ENCODE measurements around the gene MEF2A.
"Not testable (repeated sequence)": the region's sequence is repeated elsewhere in the genome, so short reads cannot be mapped to it uniquely, and the experiment has no call there.

The MEF2A gene

DNA sequence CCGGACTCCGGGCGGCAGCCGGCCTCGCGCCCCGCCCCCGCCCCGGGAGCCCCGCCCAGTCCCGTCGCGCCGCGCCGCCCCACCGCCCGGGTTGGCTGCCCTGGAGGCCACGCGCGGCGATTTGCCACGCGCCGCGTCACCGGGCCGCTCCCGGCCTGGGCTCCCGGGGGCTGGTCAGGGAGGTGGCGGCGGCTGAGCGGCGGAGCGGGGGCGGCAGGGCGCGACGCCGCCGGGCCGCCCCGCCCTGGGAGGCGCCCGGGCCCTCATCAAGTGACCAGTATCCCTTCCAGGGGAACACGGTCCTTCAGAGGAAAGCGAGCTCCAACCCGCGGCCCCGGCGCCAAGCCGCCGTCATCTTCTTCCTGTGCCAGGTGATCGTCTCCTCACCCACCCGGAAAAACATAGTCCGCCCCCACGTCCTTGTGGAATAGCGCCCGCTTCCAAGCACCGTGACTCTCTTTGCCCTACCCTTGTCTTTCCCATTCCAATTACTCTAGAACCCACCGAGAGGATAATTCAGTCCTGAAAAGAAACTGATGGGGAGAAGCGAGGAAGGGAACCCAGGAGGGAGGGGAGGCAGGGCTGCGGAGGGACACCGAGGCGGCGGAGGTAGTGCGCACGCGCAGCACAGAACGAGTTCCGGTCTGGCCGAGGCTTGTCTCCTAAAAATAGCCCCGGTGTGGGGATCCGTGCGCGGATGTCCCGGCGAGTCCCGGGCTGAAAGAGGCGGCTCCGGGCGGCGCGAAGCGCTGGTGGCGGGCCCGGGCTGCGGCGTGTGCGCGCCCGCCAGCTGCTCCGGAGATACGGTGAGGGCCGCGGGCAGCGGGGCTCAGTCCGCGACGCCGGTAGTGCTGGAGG, at the start of gene MEF2A:
Gene MEF2A, plus strand, starts transcription at position 686 of the 858 bp plus-strand sequence. CDS start 67,136 bp downstream, outside the sequence.
- peak; percentile 97 for DNase-seq (ENCODE audit: low spot score)

DNA sequence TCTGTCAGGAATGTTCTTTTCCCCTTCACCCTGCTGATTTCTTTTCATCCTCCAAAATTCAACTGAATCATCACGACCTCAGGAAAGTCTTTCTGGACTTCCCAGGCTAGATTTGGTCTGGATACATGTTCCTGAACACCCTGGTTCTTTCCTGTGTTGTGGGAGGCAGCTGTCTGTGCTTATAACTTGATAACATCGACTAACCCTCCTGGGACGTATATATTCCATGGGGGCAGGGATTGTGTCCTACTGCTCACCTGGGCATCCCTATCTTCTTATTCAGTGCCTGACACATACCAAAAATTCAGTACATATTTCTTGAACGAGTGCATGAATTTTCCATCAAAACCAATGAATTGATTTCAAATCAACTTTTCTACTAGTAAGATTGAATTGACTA, 47.6 kb upstream of the MEF2A start:
- DNase-seq (ENCODE audit: low spot score) = no peak

DNA sequence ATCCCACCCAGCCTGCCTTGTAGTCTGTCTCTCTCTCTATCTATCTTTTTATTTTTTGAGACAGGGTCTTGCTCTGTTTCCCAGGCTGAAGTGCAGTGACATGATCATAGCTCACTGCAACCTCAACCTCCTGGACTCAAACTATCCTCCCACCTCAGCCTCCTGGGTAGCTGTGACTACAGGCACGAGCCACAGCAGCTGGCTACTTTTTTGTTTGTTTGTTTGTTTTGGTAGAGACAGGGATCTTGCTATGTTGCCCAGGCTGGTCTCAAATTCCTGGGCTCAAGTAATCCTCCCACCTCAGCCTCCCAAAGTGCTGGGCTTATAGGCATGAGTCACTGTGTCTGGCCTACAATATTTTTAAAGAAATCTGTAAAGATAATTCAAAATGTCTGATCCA, 46.4 kb upstream of the MEF2A start:
- DNase-seq (ENCODE audit: low spot score) = not testable (repeated sequence)

DNA sequence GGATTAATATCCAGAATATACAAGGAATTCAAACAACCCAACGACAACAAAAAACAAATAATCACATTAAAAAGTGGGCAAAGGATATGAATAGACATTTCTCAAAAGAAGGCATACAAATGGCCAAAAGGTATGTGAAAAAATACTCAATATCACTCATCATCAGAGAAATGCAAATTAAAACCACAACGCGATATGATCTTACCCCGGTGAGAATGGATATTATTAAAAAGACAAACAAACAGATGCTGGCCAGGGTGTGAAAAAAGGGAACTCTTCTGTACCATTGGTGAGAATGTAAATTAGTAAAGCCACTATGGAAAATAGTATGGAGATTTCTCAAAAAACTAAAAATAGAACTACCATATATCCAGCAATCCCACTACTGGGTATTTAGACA, 43.5 kb upstream of the MEF2A start:
- DNase-seq (ENCODE audit: low spot score) = no peak

DNA sequence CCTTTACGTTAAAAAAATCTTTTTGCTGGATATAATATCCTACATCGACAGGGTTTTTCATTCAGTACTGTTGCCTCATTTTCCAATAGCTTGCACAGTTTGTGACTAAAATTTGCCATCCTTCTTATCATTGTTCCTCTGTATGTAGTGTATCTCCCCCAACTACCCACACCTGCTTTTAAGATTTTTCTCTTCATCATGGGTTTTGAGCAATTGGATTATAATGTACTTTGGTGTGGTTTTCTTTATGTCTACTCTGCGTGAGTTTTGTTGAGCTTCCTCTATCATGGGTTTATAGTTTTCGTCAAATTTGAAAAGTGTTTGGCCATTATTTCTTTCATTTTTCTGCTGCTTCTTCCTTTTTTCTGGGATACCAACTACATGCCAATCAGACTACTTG, 39.6 kb upstream of the MEF2A start:
- no peak for DNase-seq (ENCODE audit: low spot score)

DNA sequence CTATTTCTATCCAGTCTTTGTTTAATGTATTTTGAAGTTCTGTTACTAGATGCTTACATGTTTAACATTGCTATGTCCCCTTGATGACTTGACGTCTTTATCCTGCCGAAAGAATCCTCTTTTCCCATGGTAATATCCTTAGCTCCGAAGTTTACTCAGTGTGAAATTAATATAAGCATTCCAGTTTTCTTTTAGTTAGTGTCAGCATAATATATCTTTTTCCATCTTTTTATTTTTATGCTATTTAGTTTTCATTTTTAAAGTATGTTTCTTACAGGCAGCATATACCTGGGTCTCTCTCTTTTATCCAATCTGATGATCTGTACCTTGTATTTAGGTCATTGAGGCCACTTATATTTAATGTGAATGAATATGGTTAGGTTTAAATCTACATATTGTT, 39.1 kb upstream of the MEF2A start:
- no peak for DNase-seq (ENCODE audit: low spot score)

DNA sequence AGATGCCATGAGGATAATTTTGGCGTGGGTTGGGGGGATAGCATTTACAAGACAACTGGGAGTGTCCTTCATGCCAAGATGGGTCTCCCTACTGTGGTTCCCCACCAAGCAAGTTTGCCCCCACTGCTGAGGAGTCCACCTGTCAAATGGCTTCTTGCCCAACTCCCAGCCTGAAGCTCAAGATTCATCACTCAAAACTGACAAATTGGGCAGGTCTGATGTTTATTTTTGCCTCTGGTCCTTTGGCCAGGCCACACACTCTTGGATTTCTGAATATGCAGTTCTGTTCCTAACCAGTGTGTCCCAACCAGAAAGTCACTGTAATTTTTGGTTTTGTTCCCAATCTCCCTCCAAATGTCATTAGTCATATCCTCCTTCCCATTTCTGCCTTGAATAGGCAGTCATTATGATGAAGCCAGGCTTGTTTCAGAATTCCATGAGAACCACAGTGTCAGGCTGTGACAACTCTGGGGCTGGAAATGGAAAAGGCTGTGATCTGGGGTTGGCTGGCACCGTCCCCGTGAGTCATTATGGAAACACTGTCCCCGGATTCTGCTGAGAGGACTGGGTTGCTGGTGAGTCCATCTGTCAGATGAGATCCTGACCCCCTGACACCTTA, 29.3 kb upstream of the MEF2A start:
- DNase-seq (ENCODE audit: low spot score) = peak; percentile 85

DNA sequence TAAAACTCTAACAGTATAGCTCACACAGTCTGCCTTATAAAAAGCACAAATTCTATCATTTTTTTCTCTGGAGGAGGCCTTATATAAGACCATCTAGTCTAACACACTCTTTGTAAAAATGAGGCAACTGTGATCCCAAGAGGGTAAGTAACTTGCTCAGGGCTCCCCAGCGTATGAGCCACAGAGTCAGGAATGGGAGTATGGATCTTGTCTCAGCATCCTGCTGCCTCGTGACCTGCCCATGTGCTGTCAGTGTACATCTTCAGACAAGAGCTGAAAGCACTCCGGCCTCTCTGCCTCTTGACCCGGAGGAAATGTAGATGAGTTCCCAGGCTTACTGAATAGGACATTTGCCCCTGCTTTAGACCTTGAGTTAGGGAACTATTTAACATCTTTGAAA, 28.4 kb upstream of the MEF2A start:
- DNase-seq (ENCODE audit: low spot score) = no peak

DNA sequence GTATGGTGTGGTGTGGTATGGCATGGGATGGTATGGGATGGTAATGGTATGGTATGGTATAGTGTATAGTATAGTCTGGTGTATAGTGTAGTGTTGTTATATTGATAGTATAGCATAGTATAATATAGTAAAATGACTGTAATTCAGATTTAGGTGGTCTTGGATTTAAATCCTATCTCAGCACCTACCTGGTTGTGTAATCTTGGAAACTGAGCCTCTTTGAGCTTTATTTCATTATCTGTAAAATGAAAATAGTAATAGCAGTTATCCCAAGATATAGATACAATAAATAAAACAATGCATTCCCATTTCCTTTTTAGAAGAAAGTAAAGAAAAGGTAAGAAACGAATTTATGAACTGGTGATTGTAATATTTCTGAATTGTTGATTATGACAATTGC, 27.5 kb upstream of the MEF2A start:
- DNase-seq (ENCODE audit: low spot score) = no peak

DNA sequence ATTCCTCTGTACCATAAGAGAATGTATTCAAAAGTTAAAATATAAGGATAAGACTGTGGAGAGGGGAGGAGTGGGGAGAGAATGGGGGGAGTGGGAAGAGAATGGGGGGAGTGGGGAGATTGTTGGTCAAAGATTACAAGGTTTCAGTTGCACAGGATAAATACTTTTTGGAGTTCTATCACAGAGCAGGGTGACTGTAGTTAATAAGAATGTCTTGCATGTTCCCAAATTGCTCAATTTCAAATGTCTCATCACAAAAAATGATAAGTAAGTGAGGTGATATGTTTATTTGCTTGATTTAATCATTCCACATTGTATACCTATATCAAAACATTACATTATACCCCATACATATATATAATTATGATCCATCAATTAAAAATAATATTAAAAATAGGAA, 23.0 kb upstream of the MEF2A start:
- DNase-seq (ENCODE audit: low spot score) = no peak

DNA sequence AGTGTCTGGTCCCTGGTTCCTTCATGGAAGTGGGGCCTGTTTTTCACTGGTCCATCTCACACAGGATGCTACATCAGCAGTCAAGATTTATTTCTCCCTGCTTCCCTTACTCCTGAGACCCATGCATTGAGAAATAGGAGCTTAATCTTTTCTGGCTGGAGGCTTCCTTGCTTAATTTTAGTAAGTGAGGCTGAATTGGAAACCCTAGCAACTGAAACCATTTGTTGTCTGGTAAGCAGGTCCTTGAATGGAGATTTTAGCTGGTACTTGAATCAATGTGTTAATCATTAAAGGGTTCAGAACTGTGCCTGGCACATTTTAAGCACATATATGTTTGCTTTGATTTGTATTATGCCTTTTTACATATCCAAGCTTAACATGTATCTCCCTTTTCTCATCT, 20.2 kb upstream of the MEF2A start:
- no peak for DNase-seq (ENCODE audit: low spot score)

DNA sequence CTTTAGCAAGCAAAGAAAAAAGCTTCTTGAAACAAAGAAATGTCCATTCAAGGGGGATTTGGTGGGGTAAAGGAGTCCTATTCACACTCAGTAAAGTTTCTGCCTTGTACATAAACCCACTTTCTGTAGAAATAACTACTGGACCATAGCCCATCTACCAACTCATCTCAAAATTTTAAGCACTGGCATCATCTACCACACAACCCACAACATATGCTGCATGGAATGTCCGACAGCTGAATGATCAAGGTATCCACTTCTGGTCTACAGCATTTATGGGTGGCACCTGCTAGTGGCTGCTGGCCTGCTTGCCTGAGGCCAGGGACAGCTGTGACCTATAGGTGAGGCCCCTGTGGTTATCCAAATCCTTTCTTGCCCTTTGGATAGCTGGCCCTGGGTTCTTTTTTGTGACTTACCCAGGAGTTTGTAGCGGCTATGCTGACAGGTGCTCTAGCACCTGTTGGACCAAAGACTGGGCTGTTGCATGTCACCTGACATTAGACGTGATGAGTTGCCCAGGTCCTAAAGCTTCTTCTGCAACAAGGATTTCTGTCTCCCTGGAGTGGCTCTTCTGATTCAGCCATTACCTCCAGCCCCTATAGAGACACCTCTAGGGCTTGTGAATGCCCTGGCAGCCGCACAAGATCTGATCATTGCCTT, 19.2 kb upstream of the MEF2A start:
- DNase-seq (ENCODE audit: low spot score) = no peak

DNA sequence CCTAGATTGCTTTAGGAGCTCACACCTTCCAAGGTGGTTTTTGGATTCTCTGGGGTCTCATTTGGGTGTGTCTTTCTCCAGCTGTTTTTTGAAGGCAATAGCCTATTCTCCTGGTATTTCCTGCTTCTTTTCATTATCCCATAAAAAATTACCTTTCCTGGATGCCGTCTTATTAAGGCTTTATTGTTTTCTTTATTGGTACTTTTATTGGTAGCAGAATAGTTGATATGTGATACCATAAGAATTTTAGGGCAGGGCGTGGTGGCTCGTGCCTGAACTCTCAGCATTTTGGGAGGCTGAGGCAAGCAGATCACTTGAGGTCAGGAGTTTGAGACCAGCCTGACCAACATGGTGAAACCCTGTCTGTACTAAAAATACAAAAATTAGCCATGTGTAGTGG, 18.3 kb upstream of the MEF2A start:
- no peak for DNase-seq (ENCODE audit: low spot score)

DNA sequence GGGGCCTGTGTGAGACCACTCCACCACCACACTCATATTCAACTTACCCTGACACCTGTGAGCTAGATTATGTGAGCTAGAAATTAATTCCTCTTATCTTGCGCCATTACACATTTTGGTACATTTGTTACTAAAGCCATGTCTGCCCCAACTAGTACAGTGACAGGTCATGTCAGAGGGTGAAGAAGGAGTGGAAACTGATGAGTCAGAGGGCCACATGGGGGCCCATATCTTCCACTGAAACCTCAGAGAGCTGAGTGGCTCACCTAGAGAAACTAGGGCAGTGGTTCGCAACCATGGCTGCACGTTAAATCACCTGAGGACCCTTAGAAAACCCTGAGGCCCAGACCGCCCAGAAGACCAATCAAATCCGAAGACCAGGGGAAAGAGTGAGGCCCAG, 15.7 kb upstream of the MEF2A start:
- no peak for DNase-seq (ENCODE audit: low spot score)

DNA sequence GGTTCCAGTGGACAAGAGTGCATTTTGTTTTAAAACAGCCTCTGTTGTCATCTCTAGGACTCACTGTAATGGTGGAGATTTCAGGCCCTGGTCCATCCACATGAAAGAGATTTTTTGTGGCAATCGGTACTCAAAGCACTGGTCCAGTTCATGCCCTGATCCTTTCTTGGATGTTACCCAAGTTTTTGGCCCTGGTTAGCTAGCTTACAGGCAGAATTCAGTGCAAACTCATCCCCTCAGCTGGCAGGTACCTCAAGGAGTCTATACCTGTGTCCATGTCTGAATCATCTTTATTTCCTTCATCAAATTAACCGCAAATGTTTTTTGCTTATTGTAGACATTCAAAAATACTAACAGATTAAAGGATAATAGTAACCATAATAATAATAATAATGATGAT, 13.7 kb upstream of the MEF2A start:
- no peak for DNase-seq (ENCODE audit: low spot score)

DNA sequence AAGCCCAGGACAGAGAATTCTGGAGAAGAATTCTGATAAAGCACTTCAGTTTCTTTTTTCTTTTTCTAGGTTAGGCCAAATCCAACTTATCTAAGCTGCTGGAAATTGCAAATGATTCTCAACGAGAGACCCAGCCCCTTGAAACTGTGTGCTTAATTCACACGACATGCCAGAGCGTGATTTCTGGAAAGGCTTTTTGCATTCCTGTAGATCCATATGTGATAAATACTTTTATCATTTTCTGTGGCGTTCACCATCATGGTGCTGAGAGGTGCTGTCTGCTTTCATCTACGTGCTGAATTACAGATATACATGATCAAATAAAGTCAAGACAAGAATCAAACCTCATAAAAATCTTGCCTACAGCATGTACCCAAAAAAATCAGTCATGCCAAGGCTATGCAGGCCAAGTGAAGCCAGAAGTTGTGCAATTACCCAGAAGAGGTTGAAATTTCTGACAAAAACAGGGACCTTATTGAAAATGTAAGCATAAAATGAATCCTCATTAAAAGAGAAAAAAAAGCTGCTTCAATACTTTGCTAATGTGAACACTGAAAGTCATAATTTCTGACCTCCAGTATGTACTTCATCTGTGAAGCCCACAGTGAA, 10.8 kb upstream of the MEF2A start:
- no peak for DNase-seq (ENCODE audit: low spot score)

DNA sequence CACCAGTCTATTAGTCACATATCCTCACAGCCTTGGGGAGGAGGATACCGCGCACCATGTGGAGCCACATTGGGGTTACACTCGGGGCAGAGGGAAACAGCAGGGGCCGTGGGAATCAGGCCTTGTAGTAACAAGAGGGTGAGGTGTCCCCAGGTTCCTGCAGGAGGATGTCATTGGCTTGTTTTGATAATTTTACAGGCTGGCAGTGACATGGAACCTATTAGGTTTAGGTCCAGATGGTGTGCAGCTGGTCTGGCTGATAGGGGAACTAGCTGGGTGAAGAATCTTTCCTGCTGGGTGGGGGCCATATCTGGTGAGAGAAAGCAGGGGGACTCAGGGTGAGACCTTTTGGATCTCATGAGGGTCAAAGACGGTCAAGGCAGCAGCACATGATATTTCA, 9.8 kb upstream of the MEF2A start:
- no peak for DNase-seq (ENCODE audit: low spot score)

DNA sequence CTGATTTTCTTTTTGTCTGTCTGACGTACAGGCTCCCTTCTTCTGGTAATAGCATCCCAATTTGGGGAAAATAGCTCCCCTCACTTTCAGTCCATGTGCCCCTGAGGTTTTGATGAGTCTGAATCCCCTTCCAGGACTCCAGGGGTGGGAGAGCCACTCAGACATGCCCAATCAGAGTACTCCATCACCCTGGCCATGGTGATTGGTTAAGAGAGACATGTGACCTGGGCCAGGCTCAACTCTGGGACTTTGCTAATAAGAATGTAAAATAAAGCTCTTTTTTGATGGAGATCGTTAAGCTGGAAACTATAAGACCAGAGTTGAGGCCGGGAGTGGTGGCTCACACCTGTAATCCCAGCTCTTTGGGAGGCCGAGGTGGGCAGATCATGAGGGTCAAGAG, 9.2 kb upstream of the MEF2A start:
- no peak for DNase-seq (ENCODE audit: low spot score)

DNA sequence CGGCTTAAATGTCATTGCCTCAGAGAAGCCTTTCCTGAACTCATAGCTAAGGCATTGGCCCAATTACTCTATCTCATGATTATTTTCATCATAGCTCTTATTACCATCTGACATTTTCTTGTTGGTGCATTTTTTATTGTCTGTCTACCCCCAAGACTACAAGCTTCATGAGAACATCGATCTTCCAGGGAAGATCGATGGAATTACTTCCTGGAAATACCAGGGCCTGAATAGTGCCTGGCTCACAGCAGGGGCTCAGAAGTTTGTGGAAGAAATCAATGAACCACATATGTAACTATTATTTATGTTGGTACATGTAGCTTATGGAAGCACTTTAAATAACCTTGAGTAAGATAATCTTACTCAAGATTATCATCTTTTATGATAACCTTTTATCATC, 7.7 kb upstream of the MEF2A start:
- DNase-seq (ENCODE audit: low spot score) = no peak

DNA sequence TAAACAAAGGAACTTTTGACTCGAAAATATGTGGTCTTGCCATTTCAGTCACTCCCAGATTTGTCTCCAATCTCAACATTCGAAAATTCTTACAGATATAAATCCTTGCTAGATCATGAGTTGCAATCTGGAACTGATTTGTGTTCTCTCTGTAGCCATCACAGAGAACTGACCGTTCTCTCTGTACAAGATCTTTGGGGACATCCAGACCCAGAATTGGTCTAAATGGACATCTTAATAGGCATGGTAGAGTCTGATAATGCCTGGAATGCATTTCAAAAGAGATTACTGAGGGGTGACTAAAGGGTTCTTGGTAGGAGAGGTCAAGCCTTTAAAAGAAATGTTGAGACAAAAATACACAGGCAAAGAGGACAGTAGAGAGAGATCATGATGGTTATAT, 7.2 kb upstream of the MEF2A start:
- no peak for DNase-seq (ENCODE audit: low spot score)

DNA sequence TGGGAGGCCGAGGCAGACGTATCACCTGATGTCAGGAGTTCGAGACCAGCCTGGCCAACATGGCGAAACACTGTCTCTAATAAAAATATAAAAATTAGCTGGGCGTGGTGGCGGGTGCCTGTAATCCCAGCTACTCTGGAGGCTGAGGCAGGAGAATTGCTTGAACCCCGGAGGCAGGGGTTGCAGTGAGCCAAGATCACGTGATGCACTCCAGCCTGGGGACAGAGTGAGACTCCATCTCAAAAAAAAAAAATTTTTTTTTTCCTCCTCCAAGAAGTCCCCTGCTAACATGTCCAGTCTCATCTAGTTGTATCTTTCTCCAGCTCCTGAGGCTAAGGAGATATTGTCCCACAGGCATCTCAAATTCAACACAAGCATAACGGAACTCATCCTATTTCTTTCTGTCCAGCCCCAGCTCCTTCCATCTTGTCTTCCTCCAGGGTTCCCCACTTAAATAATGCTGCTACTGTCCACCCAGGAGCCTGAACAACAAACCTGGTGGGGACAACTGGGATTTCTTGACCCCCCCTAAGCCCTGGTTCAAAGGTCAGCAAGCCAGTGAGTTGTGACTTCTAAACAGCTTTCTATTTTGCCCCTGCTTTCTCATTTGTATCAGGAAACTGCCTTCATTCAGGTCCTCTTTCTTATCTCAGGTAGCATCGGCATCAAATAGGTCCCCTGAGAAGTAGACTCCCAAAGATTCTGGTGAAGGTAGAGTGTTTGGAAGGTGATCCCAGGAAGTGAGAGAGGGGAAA, 4.1 kb upstream of the MEF2A start:
- no peak for DNase-seq (ENCODE audit: low spot score)

DNA sequence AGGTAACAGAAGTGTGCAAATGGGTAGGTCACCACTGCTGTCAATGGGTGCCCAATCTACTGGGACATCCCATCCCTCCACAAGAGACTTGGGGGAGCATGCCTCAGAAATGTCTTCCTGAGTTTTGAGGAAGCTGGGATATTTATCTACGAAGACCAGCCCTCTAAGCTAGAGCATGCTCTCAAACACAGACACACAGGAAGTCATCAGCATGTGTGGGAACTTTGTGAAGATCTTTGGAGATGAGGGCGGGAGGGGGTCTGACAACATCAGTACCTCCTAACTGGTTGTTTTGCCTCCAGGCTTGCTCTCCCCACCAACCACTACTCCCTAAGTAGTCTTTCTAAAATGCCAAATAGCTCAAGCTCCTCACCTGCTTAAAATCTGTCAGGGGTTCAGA, 3.5 kb upstream of the MEF2A start:
- DNase-seq (ENCODE audit: low spot score) = no peak

Measured in COLO829 (cell line).